Thyroid gland (tissue), 4 donors: ENCODE measurements around the gene CNMD.

Experiments used
- CTCF ChIP-seq, 6 experiments: fragments of 200-600 bp in 3 of 6; fragments of 450-650 bp in 3 of 6; sonication (generic) in 3 of 6; IDR thresholded peaks; one replicate each; pipeline ENCODE4 v1.5.1; 2016 to 2019; ENCODE audit warnings: antibody characterized with exemption in 6 of 6, mild to moderate bottlenecking in 2 of 6, inconsistent platforms in 1 of 6, moderate library complexity in 1 of 6
- POLR2A ChIP-seq, 2 donors: fragments of 450-650 bp; IDR thresholded peaks; one replicate each; pipeline ENCODE4 v1.6.1; 2017; ENCODE audit warnings: antibody characterized with exemption in 2 of 2, mild to moderate bottlenecking in 2 of 2, moderate library complexity in 1 of 2

GRCh38 chr13:52785739-52786138 is 46.1 kb upstream of the CNMD start:
- TF ChIP-seq POLR2A (IDR thresholded peaks at IDR 0.05) (no peak), CTCF (IDR thresholded peaks at IDR 0.05) (no peak)
